ENCODE data around the gene PRRC2C. TPM values are rescaled to one million over a fixed set of nuclear protein-coding genes. Genes with fewer than 3 reads are reported as not detected.

The PRRC2C gene
- total and polyA plus RNA-seq, 3 donors from 2014 or later = 67.0 to 128 (median 114) TPM

DNA sequence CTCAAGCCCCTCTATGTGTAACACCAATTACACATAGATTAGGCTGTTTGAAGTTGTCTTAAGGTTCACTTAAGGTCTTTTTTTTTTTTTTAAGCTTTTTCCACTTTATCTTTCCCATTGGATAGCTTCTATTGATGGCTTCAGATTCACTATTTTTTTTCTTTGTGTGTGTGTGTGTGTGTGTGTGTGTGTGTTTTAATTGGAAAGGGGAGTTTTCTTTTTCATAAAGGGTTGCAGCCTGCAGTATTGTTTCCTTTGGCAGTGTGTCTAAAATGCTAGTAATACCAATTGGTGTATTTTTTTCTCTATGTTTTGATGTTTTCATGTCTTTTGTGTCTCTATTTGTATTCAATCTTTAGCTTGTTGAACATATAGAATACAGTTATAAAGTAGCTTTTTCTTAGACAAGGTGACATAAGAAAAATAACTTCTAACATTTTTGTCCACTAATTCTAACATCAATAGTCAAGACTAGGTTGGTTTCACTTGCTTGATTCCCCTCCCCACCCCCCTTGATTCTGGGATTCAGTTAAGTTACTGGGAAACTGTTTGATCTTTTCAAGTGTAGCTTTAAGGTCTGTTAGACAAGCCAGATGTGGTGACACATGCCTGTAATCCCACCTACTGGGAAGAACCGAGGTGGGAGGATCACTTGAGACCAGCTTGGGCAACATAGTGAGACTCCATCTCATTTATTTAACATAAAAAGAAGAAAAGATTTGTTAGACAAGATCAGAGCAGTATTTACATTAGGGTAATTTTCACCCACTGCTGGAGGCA is 21.4 kb downstream of the PRRC2C start:
- WGBS, 2 donors = 43 to 67% methylated on average over 1 of the region's 1 CpG
- intact Hi-C loops (cut with DNase I; ENCODE audit: low total_unique reads) = no loop called here

DNA sequence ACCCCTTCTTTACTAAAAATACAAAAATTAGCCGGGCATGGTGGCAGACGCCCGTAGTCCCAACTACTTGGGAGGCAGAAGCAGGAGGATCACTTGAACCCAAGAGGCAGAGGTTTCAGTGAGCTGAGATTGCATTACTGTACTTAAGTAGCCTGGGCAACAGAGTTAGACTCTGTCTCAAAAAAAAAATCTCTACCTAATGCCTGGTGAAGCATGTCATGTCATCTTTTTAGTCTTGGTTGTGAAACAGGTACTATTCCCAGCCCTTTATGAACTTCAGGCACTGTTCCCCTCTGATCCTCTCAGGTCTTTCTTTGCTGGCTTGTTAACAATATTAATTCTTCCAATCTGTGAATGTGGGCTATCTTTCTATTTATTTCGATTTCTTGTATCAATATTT is 22.1 kb downstream of the PRRC2C start:
- DNase-seq = no peak
- Histone ChIP-seq H3K36me3 (ENCODE audit: low read depth, missing control alignments) (no peaks in the 10 kb centered on the region), H3K27ac (no peak overlapping the region), H3K4me1 (no peaks in the 10 kb centered on the region), H3K27me3 (no peaks in the 10 kb centered on the region), H3K4me3 (no peak overlapping the region), H3K9me3 (no peaks in the 10 kb centered on the region)
- 87 to 88% methylated on average over 4 of the region's 4 CpGs for WGBS, 2 donors
- TF ChIP-seq POLR2A (IDR thresholded peaks at IDR 0.05) = no peak
- TF ChIP-seq, protein P1, sequence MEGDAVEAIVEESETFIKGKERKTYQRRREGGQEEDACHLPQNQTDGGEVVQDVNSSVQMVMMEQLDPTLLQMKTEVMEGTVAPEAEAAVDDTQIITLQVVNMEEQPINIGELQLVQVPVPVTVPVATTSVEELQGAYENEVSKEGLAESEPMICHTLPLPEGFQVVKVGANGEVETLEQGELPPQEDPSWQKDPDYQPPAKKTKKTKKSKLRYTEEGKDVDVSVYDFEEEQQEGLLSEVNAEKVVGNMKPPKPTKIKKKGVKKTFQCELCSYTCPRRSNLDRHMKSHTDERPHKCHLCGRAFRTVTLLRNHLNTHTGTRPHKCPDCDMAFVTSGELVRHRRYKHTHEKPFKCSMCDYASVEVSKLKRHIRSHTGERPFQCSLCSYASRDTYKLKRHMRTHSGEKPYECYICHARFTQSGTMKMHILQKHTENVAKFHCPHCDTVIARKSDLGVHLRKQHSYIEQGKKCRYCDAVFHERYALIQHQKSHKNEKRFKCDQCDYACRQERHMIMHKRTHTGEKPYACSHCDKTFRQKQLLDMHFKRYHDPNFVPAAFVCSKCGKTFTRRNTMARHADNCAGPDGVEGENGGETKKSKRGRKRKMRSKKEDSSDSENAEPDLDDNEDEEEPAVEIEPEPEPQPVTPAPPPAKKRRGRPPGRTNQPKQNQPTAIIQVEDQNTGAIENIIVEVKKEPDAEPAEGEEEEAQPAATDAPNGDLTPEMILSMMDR (IDR thresholded peaks at IDR 0.05) = no peak
- intact Hi-C loops (cut with DNase I; ENCODE audit: low total_unique reads) = no loop called here

More for the DNA sequence above, 21.4 kb downstream of the PRRC2C start:
- Histone ChIP-seq H3K9me3 (no peaks in the 10 kb centered on the region), H3K36me3 (ENCODE audit: low read depth, missing control alignments) (no peaks in the 10 kb centered on the region), H3K27ac (no peak overlapping the region), H3K27me3 (no peaks in the 10 kb centered on the region), H3K4me3 (no peak overlapping the region), H3K4me1 (peaks cover 3% of the 10 kb centered on the region)
- no peak for DNase-seq
- no peak for TF ChIP-seq POLR2A (IDR thresholded peaks at IDR 0.05)
- TF ChIP-seq, protein P1 (IDR thresholded peaks at IDR 0.05) = no peak

DNA sequence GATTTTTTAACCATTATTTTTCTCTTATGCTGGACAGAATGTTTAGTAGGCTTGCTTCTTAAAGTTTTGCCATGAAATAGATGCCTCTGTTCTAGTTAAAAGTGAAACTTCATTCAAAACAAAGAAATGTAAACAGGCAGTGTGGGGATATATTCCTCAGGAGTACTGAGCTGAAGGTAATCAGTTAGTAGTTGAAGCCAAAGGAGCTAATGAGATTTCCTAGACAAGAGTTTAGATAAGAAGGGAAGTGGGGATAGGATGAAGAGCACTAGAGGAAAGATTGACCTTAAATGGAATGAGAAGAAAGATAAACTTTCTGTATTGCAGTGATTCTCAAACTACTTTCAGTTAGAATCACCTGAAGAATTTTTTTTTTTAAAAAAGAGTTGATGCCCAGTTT is 23.9 kb downstream of the PRRC2C start:
- H3K9me3 ChIP-seq = no peaks in the 10 kb centered on the region
- no peaks in the 10 kb centered on the region for H3K4me1 ChIP-seq
- TF ChIP-seq, protein P1 (IDR thresholded peaks at IDR 0.05) = no peak
- H3K27me3 ChIP-seq = no peaks in the 10 kb centered on the region
- H3K4me3 ChIP-seq = no peak overlapping the region
- intact Hi-C loops (cut with DNase I; ENCODE audit: low total_unique reads) = no loop called here
- H3K27ac ChIP-seq = no peak overlapping the region
- no peak for DNase-seq
- no peaks in the 10 kb centered on the region for H3K36me3 ChIP-seq (ENCODE audit: low read depth, missing control alignments)

GRCh38 chr1:171513743-171514142 is 28.4 kb downstream of the PRRC2C start:
- Histone ChIP-seq H3K9me3 (no peaks in the 10 kb centered on the region), H3K27me3 (no peaks in the 10 kb centered on the region), H3K4me1 (no peaks in the 10 kb centered on the region), H3K27ac (no peak overlapping the region), H3K4me3 (no peak overlapping the region), H3K36me3 (ENCODE audit: low read depth, missing control alignments) (no peaks in the 10 kb centered on the region)
- intact Hi-C loops (cut with DNase I; ENCODE audit: low total_unique reads) = no loop called here
- TF ChIP-seq POLR2A (IDR thresholded peaks at IDR 0.05) = no peak
- TF ChIP-seq, protein P1 (IDR thresholded peaks at IDR 0.05) = no peak
- 0 to 88% methylated on average over 1 of the region's 1 CpG for WGBS, 2 donors
- DNase-seq = no peak

DNA sequence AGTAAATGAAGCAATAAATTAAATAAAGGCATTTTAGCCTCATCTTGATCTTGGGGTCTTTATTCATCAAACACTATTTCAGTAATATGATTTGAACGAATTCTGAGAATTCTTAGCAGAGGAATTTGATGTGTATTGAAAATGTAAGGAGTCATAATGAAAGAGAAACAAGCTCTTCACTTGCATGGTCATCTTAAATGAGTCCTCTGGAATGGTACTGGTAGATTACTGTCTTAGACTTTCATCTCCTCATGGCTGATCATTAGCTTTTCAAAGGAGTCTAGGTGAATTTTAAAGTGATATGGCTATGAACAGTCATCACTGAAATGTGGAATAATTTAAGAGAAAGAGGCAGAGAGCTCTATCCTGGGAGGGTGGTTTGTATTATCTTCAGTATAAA is 30.0 kb downstream of the PRRC2C start:
- WGBS, 2 donors = 83 to 88% methylated on average over 1 of the region's 1 CpG
- no peaks in the 10 kb centered on the region for H3K9me3 ChIP-seq
- no peaks in the 10 kb centered on the region for H3K36me3 ChIP-seq (ENCODE audit: low read depth, missing control alignments)
- H3K4me1 ChIP-seq = no peaks in the 10 kb centered on the region
- no peaks in the 10 kb centered on the region for H3K27me3 ChIP-seq
- TF ChIP-seq, protein P1 (IDR thresholded peaks at IDR 0.05) = no peak
- TF ChIP-seq POLR2A (IDR thresholded peaks at IDR 0.05) = no peak
- intact Hi-C loops (cut with DNase I; ENCODE audit: low total_unique reads) = no loop called here
- H3K4me3 ChIP-seq = no peak overlapping the region
- no peak overlapping the region for H3K27ac ChIP-seq
- no peak for DNase-seq

All from testis (tissue), 3 donors.